Measurements from ENCODE around the gene SPSB2.

- TF ChIP-seq CTCF (IDR thresholded peaks at IDR 0.05 in 2 of 3, conservative IDR thresholded peaks at IDR 0.05 in 1 of 3; ENCODE audit: insufficient read depth in 2 of 3, low read depth in 1 of 3, low read length in 3 of 3): no peak
- TF ChIP-seq YY1 (IDR thresholded peaks at IDR 0.05; ENCODE audit: borderline replicate concordance in 1 of 3, control insufficient read depth in 1 of 3, extremely low read depth in 1 of 3, insufficient read depth in 3 of 3, insufficient read length in 1 of 3, insufficient replicate concordance in 2 of 3, low read depth in 1 of 3, low read length in 2 of 3): no peak
- TF ChIP-seq CHD2 (IDR thresholded peaks at IDR 0.05; ENCODE audit: low read depth, low read length): no peak
- no peak for TF ChIP-seq ZKSCAN1 (IDR thresholded peaks at IDR 0.05; ENCODE audit: low read depth, low read length)
- TF ChIP-seq TCF7L2 (IDR thresholded peaks at IDR 0.05; ENCODE audit: low read depth, low read length): no peak
- TF ChIP-seq KLF6 (CRISPR knock-in tag; IDR thresholded peaks at IDR 0.05; ENCODE audit: borderline replicate concordance): no peak
- TF ChIP-seq ZSCAN32 (CRISPR knock-in tag; IDR thresholded peaks at IDR 0.05): no peak
- no peak for TF ChIP-seq GABPA (tag; conservative IDR thresholded peaks at IDR 0.05; ENCODE audit: low read depth)
- TF ChIP-seq AFF1 (IDR thresholded peaks at IDR 0.05; ENCODE audit: low read depth in 1 of 2, partially characterized antibody in 2 of 2): no peak
- no peak for TF ChIP-seq ZBTB1 (CRISPR knock-in tag; IDR thresholded peaks at IDR 0.05; ENCODE audit: borderline replicate concordance, low read depth)
- no peak for TF ChIP-seq ZNF174 (CRISPR knock-in tag; IDR thresholded peaks at IDR 0.05)
- TF ChIP-seq ZNF318 (IDR thresholded peaks at IDR 0.05; ENCODE audit: borderline replicate concordance in 1 of 2, low read depth in 1 of 2): no peak
- no peak for TF ChIP-seq TAF1 (IDR thresholded peaks at IDR 0.05; ENCODE audit: control insufficient read depth, extremely low read depth, insufficient read depth, low read length, severe bottlenecking)
Measured at GRCh38 chr12:6883252-6883651, 10.1 kb upstream of the SPSB2 start.

All from K562 (cell line).